EH (cell line): ENCODE results near the gene KRTAP5-5.
"Not testable (repeated sequence)": the region's sequence is repeated elsewhere in the genome, so short reads cannot be mapped to it uniquely, and the experiment has no call there.

ENCODE experiments used
- DNase-seq: peaks from one replicate; pipeline ENCODE4 v3.0.0-alpha.2; 2015; ENCODE audit warnings: low read depth

KRTAP5-5 gene

GRCh38 chr11:1629326-1630185 is at the start of gene KRTAP5-5:
KRTAP5-5 (plus strand) TSS chr11:1629775; CDS start chr11:1629841, 66 bp downstream.
- no peak for DNase-seq

GRCh38 chr11:1581976-1582375 is 47.6 kb upstream of the KRTAP5-5 start:
- no peak for DNase-seq

GRCh38 chr11:1582909-1583308 is 46.7 kb upstream of the KRTAP5-5 start:
- DNase-seq = not testable (repeated sequence)

- not testable (repeated sequence) for DNase-seq
These were observed 44.8 kb upstream of the KRTAP5-5 start, which contains the start of gene KRTAP5-1 for GRCh38 chr11:1584661-1585370. KRTAP5-1 (minus strand) TSS chr11:1585283; CDS start chr11:1585249, 34 bp downstream.

GRCh38 chr11:1586699-1587098 is 42.9 kb upstream of the KRTAP5-5 start:
- DNase-seq = no peak

GRCh38 chr11:1589191-1589963 is 40.2 kb upstream of the KRTAP5-5 start:
- not testable (repeated sequence) for DNase-seq

GRCh38 chr11:1589996-1590395 is 39.6 kb upstream of the KRTAP5-5 start:
- no peak for DNase-seq

GRCh38 chr11:1592628-1593027 is 36.9 kb upstream of the KRTAP5-5 start:
- no peak for DNase-seq

- peak; percentile 7 for DNase-seq
These were observed 33.5 kb upstream of the KRTAP5-5 start for GRCh38 chr11:1595994-1596575.

GRCh38 chr11:1596576-1597121 is 32.9 kb upstream of the KRTAP5-5 start:
- DNase-seq = not testable (repeated sequence)

GRCh38 chr11:1597331-1597993 is 32.1 kb upstream of the KRTAP5-5 start:
- DNase-seq = no peak

GRCh38 chr11:1597994-1598380 is 31.6 kb upstream of the KRTAP5-5 start, which contains the start of gene KRTAP5-2:
KRTAP5-2 (minus strand) TSS chr11:1598294; CDS start chr11:1598250, 44 bp downstream.
- DNase-seq = no peak

- not testable (repeated sequence) for DNase-seq
These were observed 31.2 kb upstream of the KRTAP5-5 start for GRCh38 chr11:1598406-1598805.

GRCh38 chr11:1598816-1599215 is 30.8 kb upstream of the KRTAP5-5 start:
- DNase-seq = peak; percentile 67

- no peak for DNase-seq
These were observed 28.9 kb upstream of the KRTAP5-5 start for GRCh38 chr11:1600626-1601025.

GRCh38 chr11:1601663-1602062 is 27.9 kb upstream of the KRTAP5-5 start:
- not testable (repeated sequence) for DNase-seq

GRCh38 chr11:1603629-1604028 is 25.9 kb upstream of the KRTAP5-5 start:
- no peak for DNase-seq

- DNase-seq = no peak
These were observed 25.4 kb upstream of the KRTAP5-5 start for GRCh38 chr11:1604181-1604580.

- no peak for DNase-seq
These were observed 24.9 kb upstream of the KRTAP5-5 start for GRCh38 chr11:1604711-1605110.

GRCh38 chr11:1605923-1606322 is 23.7 kb upstream of the KRTAP5-5 start:
- not testable (repeated sequence) for DNase-seq
